WTC11 (cell line): Measurements from ENCODE around the gene RBM20. TPM values are rescaled to one million over a fixed set of nuclear protein-coding genes. Genes with fewer than 3 reads are reported as not detected.

Experiments
- ATAC-seq: fragments of 200-7000 bp; cut with Tn5 transposase; 2 replicates; pipeline ENCODE4 v1.10.0; 2021; ENCODE audit warnings: mild to moderate bottlenecking, moderate library complexity
- CTCF ChIA-PET: fragments of 300-600 bp; sonication (Branson Sonifier 250); formaldehyde crosslinking; loops from one replicate; lab custom pipeline; 2021; ENCODE audit warnings: antibody characterized with exemption; lab: Charles Lee
- POLR2A ChIA-PET: fragments of 350-600 bp; sonication (Branson Sonifier 250); formaldehyde crosslinking; loops from one replicate; lab custom pipeline; 2021; ENCODE audit warnings: antibody characterized with exemption; lab: Charles Lee
- DNase-seq: peaks from one replicate; pipeline ENCODE4 v3.0.0; 2021; ENCODE audit warnings: low spot score
- H3K27ac Mint-ChIP-seq: 2 replicates; pipeline ENCODE4 v1.8.0; 2021; ENCODE audit warnings: mixed read lengths
- H3K27me3 Mint-ChIP-seq: 2 replicates; pipeline ENCODE4 v1.8.0; 2021; ENCODE audit warnings: low read depth, mild to moderate bottlenecking, moderate library complexity, mixed read lengths
- H3K36me3 Mint-ChIP-seq: 2 replicates; pipeline ENCODE4 v1.8.0; 2021; ENCODE audit warnings: mixed read lengths
- H3K4me1 Mint-ChIP-seq: 2 replicates; pipeline ENCODE4 v1.8.0; 2022; ENCODE audit warnings: mixed read lengths
- H3K4me3 Mint-ChIP-seq: 2 replicates; pipeline ENCODE4 v1.8.0; 2021; ENCODE audit warnings: mild to moderate bottlenecking, moderate library complexity, mixed read lengths
- H3K9me3 Mint-ChIP-seq: 2 replicates; pipeline ENCODE4 v1.8.0; 2021; ENCODE audit warnings: mixed read lengths
- ARID4B ChIP-seq: sonication (generic); formaldehyde crosslinking; IDR thresholded peaks from 2 replicates; pipeline ENCODE4 v1.8.0; 2023; ENCODE audit warnings: missing genetic modification reagents, mild to moderate bottlenecking, borderline replicate concordance
- FOXK1 ChIP-seq: sonication (generic); formaldehyde crosslinking; IDR thresholded peaks from 2 replicates; pipeline ENCODE4 v1.8.0; 2022; ENCODE audit warnings: mild to moderate bottlenecking, moderate library complexity, missing genetic modification reagents
- FOXP1 ChIP-seq: sonication (generic); formaldehyde crosslinking; IDR thresholded peaks from 2 replicates; pipeline ENCODE4 v1.8.0; 2022; ENCODE audit warnings: missing genetic modification reagents, mild to moderate bottlenecking, moderate library complexity, borderline replicate concordance
- FOXP4 ChIP-seq: sonication (generic); formaldehyde crosslinking; IDR thresholded peaks from 2 replicates; pipeline ENCODE4 v1.8.0; 2022; ENCODE audit warnings: mild to moderate bottlenecking, missing genetic modification reagents
- HMGXB4 ChIP-seq: sonication (generic); formaldehyde crosslinking; IDR thresholded peaks from 2 replicates; pipeline ENCODE4 v1.8.1; 2023; ENCODE audit warnings: mild to moderate bottlenecking, moderate library complexity, missing genetic modification reagents
- KAT7 ChIP-seq: sonication (generic); formaldehyde crosslinking; IDR thresholded peaks from 2 replicates; pipeline ENCODE4 v1.8.1; 2023; ENCODE audit warnings: missing genetic modification reagents, mild to moderate bottlenecking, borderline replicate concordance
- MLX ChIP-seq: sonication (generic); formaldehyde crosslinking; IDR thresholded peaks from 2 replicates; pipeline ENCODE4 v1.8.1; 2023; ENCODE audit warnings: mild to moderate bottlenecking, missing genetic modification reagents, moderate library complexity
- NFE2L1 ChIP-seq: sonication (generic); formaldehyde crosslinking; IDR thresholded peaks from 2 replicates; pipeline ENCODE4 v1.8.1; 2023; ENCODE audit warnings: missing genetic modification reagents
- NFYB ChIP-seq: sonication (generic); formaldehyde crosslinking; conservative IDR thresholded peaks from 2 replicates; pipeline ENCODE4 v1.8.0; 2022; ENCODE audit warnings: low read depth, missing genetic modification reagents
- PREB ChIP-seq: sonication (generic); formaldehyde crosslinking; IDR thresholded peaks from 2 replicates; pipeline ENCODE4 v1.8.1; 2022; ENCODE audit warnings: mild to moderate bottlenecking, missing genetic modification reagents, moderate library complexity, borderline replicate concordance
- PRRX2 ChIP-seq: fragments of 250-450 bp; sonication (Bioruptor Pico); IDR thresholded peaks from 2 replicates; pipeline ENCODE4 v1.8.0; 2021; ENCODE audit warnings: mild to moderate bottlenecking
- TEAD4 ChIP-seq: sonication (generic); formaldehyde crosslinking; IDR thresholded peaks from 2 replicates; pipeline ENCODE4 v1.8.0; 2022; ENCODE audit warnings: mild to moderate bottlenecking, missing genetic modification reagents
- USF1 ChIP-seq: sonication (generic); formaldehyde crosslinking; IDR thresholded peaks from 2 replicates; pipeline ENCODE4 v1.8.0; 2022; ENCODE audit warnings: mild to moderate bottlenecking, missing genetic modification reagents
- ZBTB21 ChIP-seq: sonication (generic); formaldehyde crosslinking; IDR thresholded peaks from 2 replicates; pipeline ENCODE4 v1.8.1; 2023; ENCODE audit warnings: mild to moderate bottlenecking, missing genetic modification reagents, borderline replicate concordance
- ZNF138 ChIP-seq: sonication (generic); formaldehyde crosslinking; conservative IDR thresholded peaks from 2 replicates; pipeline ENCODE4 v1.8.1; 2022; ENCODE audit warnings: mild to moderate bottlenecking, moderate library complexity, missing genetic modification reagents
- ZNF396 ChIP-seq: fragments of 250-450 bp; sonication (Bioruptor Pico); IDR thresholded peaks from 2 replicates; pipeline ENCODE4 v1.8.0; 2021; ENCODE audit warnings: mild to moderate bottlenecking, moderate library complexity, borderline replicate concordance
- ZNF532 ChIP-seq: fragments of 250-450 bp; sonication (Bioruptor Pico); IDR thresholded peaks from 2 replicates; pipeline ENCODE4 v1.9.0; 2021; ENCODE audit warnings: mild to moderate bottlenecking, borderline replicate concordance
- total RNA-seq: library from RNA; stranded (reverse); gene quantifications from 3 replicates; pipeline ENCODE4 v1.2.3, GENCODE V29; 2021
- TF ChIP-seq, protein P1 (sequence below): sonication (generic); formaldehyde crosslinking; IDR thresholded peaks from 2 replicates; pipeline ENCODE4 v1.8.0; 2022; ENCODE audit warnings: missing genetic modification reagents

RBM20 gene
- total RNA-seq, 1 experiment from 2014 or later = 0.52 TPM

DNA sequence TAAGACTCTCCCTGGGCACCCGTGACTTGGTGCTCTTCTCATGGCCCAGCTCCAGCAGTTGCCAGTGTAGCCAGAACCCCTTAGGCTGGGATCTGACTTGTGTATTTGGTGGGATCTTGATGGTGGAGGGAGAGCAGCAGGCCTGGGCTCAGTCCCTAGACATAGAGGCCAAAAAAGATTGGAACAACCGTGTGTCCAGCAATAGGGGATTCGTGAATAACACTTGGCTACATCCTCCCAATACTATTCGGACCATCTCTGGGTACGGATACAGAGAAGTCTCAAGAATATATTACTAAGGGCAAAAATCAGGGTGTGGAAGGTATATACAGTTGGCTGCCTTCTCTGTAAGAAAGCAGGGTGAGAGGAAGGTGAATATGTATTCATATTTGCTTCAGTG lies 17.2 kb downstream of the RBM20 start:
- Mint-ChIP-seq H3K27me3 (peaks cover 4% of the 10 kb centered on the region), H3K4me1 (peaks cover 12% of the 10 kb centered on the region), H3K27ac (no peak overlapping the region), H3K36me3 (no peaks in the 10 kb centered on the region), H3K9me3 (no peaks in the 10 kb centered on the region), H3K4me3 (no peak overlapping the region)
- TF ChIP-seq FOXK1 (CRISPR knock-in tag) = no peak
- TF ChIP-seq TEAD4 (CRISPR knock-in tag) = no peak
- no peak for TF ChIP-seq NFYB
- TF ChIP-seq NFE2L1 (CRISPR knock-in tag) = no peak
- TF ChIP-seq FOXP4 (CRISPR knock-in tag) = no peak
- TF ChIP-seq MLX = no peak
- no peak for TF ChIP-seq ZNF138 (CRISPR knock-in tag)
- no peak for TF ChIP-seq ARID4B (CRISPR knock-in tag)
- TF ChIP-seq, protein P1, sequence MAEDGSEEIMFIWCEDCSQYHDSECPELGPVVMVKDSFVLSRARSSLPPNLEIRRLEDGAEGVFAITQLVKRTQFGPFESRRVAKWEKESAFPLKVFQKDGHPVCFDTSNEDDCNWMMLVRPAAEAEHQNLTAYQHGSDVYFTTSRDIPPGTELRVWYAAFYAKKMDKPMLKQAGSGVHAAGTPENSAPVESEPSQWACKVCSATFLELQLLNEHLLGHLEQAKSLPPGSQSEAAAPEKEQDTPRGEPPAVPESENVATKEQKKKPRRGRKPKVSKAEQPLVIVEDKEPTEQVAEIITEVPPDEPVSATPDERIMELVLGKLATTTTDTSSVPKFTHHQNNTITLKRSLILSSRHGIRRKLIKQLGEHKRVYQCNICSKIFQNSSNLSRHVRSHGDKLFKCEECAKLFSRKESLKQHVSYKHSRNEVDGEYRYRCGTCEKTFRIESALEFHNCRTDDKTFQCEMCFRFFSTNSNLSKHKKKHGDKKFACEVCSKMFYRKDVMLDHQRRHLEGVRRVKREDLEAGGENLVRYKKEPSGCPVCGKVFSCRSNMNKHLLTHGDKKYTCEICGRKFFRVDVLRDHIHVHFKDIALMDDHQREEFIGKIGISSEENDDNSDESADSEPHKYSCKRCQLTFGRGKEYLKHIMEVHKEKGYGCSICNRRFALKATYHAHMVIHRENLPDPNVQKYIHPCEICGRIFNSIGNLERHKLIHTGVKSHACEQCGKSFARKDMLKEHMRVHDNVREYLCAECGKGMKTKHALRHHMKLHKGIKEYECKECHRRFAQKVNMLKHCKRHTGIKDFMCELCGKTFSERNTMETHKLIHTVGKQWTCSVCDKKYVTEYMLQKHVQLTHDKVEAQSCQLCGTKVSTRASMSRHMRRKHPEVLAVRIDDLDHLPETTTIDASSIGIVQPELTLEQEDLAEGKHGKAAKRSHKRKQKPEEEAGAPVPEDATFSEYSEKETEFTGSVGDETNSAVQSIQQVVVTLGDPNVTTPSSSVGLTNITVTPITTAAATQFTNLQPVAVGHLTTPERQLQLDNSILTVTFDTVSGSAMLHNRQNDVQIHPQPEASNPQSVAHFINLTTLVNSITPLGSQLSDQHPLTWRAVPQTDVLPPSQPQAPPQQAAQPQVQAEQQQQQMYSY = no peak
- TF ChIP-seq FOXP1 (CRISPR knock-in tag) = no peak
- TF ChIP-seq ZNF532 = no peak
- no peak for TF ChIP-seq KAT7 (CRISPR knock-in tag)
- no peak for TF ChIP-seq HMGXB4
- no peak for TF ChIP-seq PRRX2
- TF ChIP-seq USF1 (CRISPR knock-in tag) = no peak
- no peak for TF ChIP-seq ZBTB21 (CRISPR knock-in tag)
- no peak for TF ChIP-seq PREB (CRISPR knock-in tag)
- no peak for TF ChIP-seq ZNF396 (CRISPR knock-in tag)
- POLR2A ChIA-PET = no interaction called here
- ATAC-seq = no peak
- DNase-seq = no peak
- CTCF ChIA-PET = interaction anchor here (0.9 kb wide), 1 partner anchor 11 kb away, joined by 3 read pairs; no protein-coding TSS in a partner anchor
